Liver (tissue), 9 donors: Measurements from ENCODE around the gene MTO1. TPM values are rescaled to one million over a fixed set of nuclear protein-coding genes. Genes with fewer than 3 reads are reported as not detected.

Experiments
- DNase-seq: peaks from one replicate; pipeline ENCODE4 v3.0.0-alpha.2; 2017; ENCODE audit warnings: low spot score
- H3K27ac ChIP-seq, 2 donors: one replicate each; pipeline ENCODE4 v1.7.0; 2013; ENCODE audit warnings: inconsistent platforms in 2 of 2, low read length in 2 of 2, control low read depth in 1 of 2, low read depth in 1 of 2, mild to moderate bottlenecking in 1 of 2
- H3K27me3 ChIP-seq, 4 donors: one replicate each; pipeline versions ENCODE4 v1.6.1 to v1.7.0; 2013; ENCODE audit warnings: low read length in 3 of 4, inconsistent platforms in 1 of 4, mild to moderate bottlenecking in 1 of 4, moderate library complexity in 1 of 4; ENCODE audit not compliant: control insufficient read depth in 4 of 4, insufficient read depth in 4 of 4
- H3K36me3 ChIP-seq, 4 donors: one replicate each; pipeline versions ENCODE4 v1.6.1 to v1.7.0; 2013; ENCODE audit warnings: low read length in 3 of 4, mild to moderate bottlenecking in 3 of 4, low read depth in 1 of 4, moderate library complexity in 1 of 4; ENCODE audit not compliant: control insufficient read depth in 4 of 4, insufficient read depth in 3 of 4
- H3K4me1 ChIP-seq, 4 donors: one replicate each; pipeline versions ENCODE4 v1.6.1 to v1.7.0; 2013; ENCODE audit warnings: low read length in 3 of 4, mild to moderate bottlenecking in 3 of 4, moderate library complexity in 1 of 4; ENCODE audit not compliant: control insufficient read depth in 4 of 4, insufficient read depth in 4 of 4
- H3K4me3 ChIP-seq, 3 donors: one replicate each; pipeline versions ENCODE4 v1.6.1 to v1.7.0; 2013; ENCODE audit warnings: low read length in 3 of 3, control low read depth in 1 of 3, low read depth in 1 of 3, mild to moderate bottlenecking in 1 of 3
- H3K9ac ChIP-seq, 2 donors: one replicate each; pipeline ENCODE4 v1.7.0; 2013; ENCODE audit warnings: low read length in 2 of 2, mild to moderate bottlenecking in 2 of 2, moderate library complexity in 2 of 2, control low read depth in 1 of 2, low read depth in 1 of 2
- H3K9me3 ChIP-seq, 4 donors: one replicate each; pipeline versions ENCODE4 v1.6.1 to v1.7.0; 2013; ENCODE audit warnings: low read length in 3 of 4; ENCODE audit not compliant: control insufficient read depth in 4 of 4
- FOXA2 ChIP-seq: IDR thresholded peaks from 2 replicates; pipeline ENCODE4 v1.6.1; 2016; ENCODE audit warnings: antibody characterized with exemption
- GABPA ChIP-seq, 2 donors: IDR thresholded peaks in 1 of 2; conservative IDR thresholded peaks in 1 of 2; 2 replicates each; pipeline ENCODE4 v1.6.1; 2016; ENCODE audit warnings: antibody characterized with exemption in 2 of 2, mild to moderate bottlenecking in 1 of 2, moderate library complexity in 1 of 2
- HNF4A ChIP-seq, 2 donors: conservative IDR thresholded peaks; 2 replicates each; pipeline ENCODE4 v1.6.1; 2016; ENCODE audit warnings: antibody characterized with exemption in 2 of 2, mild to moderate bottlenecking in 2 of 2
- HNF4G ChIP-seq: IDR thresholded peaks from 2 replicates; pipeline ENCODE4 v1.6.1; 2016; ENCODE audit warnings: antibody characterized with exemption
- NR2F2 ChIP-seq: IDR thresholded peaks from 2 replicates; pipeline ENCODE4 v1.6.1; 2016; ENCODE audit warnings: antibody characterized with exemption
- RAD21 ChIP-seq, 2 donors: IDR thresholded peaks; 2 replicates each; pipeline ENCODE4 v1.6.1; 2016; ENCODE audit warnings: antibody characterized with exemption in 2 of 2, mild to moderate bottlenecking in 2 of 2
- SP1 ChIP-seq: IDR thresholded peaks from 2 replicates; pipeline ENCODE4 v1.6.1; 2018; ENCODE audit warnings: antibody characterized with exemption, mild to moderate bottlenecking
- WGBS: extraction: QIAGEN DNeasy Blood & Tissue Kit; methylation state at CpG from one replicate; pipeline ENCODE4 v1.1.7; 2013; 5-methylcytosine and 5-hydroxymethylcytosine counted together
- polyA plus RNA-seq, 2 donors: library from polyadenylated mRNA; stranded (reverse) in 1 of 2; unstranded in 1 of 2; fragments of 200-250 nt in 1 of 2; fragments of >200 nt in 1 of 2; fragmentation: Nextera tagmentation in 1 of 2; extraction: Ambion mirVana in 1 of 2; gene quantifications; one replicate each; pipeline versions ENCODE4 v1.2.1 to v1.2.3, GENCODE V29; 2013 to 2015
- total RNA-seq, 2 donors: library from RNA; depleted of rRNA; stranded (reverse); fragments of >200 nt; gene quantifications; one replicate each; pipeline ENCODE4 v1.2.3, GENCODE V29; 2014
- TF ChIP-seq, protein P1 (sequence below): IDR thresholded peaks from 2 replicates; pipeline ENCODE4 v1.6.1; 2016; ENCODE audit warnings: antibody characterized with exemption
- TF ChIP-seq, protein P2 (sequence below): IDR thresholded peaks from 2 replicates; pipeline ENCODE4 v1.6.1; 2016; ENCODE audit warnings: antibody characterized with exemption, mild to moderate bottlenecking
- TF ChIP-seq, protein P3 (sequence below): IDR thresholded peaks from 2 replicates; pipeline ENCODE4 v1.6.1; 2016; ENCODE audit warnings: antibody characterized with exemption
- TF ChIP-seq, protein P4 (sequence below): IDR thresholded peaks from 2 replicates; pipeline ENCODE4 v1.6.1; 2016; ENCODE audit warnings: antibody characterized with exemption
- donor health status: healthy.
- donor health status: healthy.
- donor health status: healthy.
- donor health status: healthy.
- donor health status: healthy.

The MTO1 gene
- total and polyA plus RNA-seq, 4 donors: 12.9 to 64.4 (median 20.6) TPM

DNA sequence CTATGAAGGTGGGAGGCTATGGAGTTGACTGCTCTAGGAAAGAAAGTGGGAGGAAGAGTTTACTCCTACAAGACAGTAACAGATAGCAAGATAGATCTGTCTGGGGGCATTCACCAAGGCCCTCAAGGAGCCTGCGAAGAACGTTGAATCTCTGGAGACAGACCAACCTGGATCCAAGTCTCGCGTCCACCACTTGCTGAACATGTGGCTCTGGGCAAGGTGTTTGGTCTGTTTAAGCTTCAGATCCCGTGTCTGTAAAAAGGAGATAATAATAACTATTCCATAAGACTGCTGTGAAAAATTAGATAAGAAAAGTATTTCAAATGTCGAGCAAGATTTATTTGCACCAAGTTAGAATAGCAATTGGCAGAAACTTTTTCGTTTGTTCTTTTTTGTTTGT lies 67.4 kb downstream of the MTO1 start:
- TF ChIP-seq GABPA (IDR thresholded peaks at IDR 0.05 in 1 of 2, conservative IDR thresholded peaks at IDR 0.05 in 1 of 2) (no peak), RAD21 (IDR thresholded peaks at IDR 0.05) (no peak), FOXA2 (no peak), HNF4A (conservative IDR thresholded peaks at IDR 0.05) (no peak), NR2F2 (no peak), SP1 (no peak)
- TF ChIP-seq, protein P1, sequence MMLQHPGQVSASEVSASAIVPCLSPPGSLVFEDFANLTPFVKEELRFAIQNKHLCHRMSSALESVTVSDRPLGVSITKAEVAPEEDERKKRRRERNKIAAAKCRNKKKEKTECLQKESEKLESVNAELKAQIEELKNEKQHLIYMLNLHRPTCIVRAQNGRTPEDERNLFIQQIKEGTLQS: no peak
- TF ChIP-seq, protein P2, sequence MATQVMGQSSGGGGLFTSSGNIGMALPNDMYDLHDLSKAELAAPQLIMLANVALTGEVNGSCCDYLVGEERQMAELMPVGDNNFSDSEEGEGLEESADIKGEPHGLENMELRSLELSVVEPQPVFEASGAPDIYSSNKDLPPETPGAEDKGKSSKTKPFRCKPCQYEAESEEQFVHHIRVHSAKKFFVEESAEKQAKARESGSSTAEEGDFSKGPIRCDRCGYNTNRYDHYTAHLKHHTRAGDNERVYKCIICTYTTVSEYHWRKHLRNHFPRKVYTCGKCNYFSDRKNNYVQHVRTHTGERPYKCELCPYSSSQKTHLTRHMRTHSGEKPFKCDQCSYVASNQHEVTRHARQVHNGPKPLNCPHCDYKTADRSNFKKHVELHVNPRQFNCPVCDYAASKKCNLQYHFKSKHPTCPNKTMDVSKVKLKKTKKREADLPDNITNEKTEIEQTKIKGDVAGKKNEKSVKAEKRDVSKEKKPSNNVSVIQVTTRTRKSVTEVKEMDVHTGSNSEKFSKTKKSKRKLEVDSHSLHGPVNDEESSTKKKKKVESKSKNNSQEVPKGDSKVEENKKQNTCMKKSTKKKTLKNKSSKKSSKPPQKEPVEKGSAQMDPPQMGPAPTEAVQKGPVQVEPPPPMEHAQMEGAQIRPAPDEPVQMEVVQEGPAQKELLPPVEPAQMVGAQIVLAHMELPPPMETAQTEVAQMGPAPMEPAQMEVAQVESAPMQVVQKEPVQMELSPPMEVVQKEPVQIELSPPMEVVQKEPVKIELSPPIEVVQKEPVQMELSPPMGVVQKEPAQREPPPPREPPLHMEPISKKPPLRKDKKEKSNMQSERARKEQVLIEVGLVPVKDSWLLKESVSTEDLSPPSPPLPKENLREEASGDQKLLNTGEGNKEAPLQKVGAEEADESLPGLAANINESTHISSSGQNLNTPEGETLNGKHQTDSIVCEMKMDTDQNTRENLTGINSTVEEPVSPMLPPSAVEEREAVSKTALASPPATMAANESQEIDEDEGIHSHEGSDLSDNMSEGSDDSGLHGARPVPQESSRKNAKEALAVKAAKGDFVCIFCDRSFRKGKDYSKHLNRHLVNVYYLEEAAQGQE: no peak
- TF ChIP-seq, protein P3, sequence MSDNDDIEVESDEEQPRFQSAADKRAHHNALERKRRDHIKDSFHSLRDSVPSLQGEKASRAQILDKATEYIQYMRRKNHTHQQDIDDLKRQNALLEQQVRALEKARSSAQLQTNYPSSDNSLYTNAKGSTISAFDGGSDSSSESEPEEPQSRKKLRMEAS: no peak
- TF ChIP-seq, protein P4, sequence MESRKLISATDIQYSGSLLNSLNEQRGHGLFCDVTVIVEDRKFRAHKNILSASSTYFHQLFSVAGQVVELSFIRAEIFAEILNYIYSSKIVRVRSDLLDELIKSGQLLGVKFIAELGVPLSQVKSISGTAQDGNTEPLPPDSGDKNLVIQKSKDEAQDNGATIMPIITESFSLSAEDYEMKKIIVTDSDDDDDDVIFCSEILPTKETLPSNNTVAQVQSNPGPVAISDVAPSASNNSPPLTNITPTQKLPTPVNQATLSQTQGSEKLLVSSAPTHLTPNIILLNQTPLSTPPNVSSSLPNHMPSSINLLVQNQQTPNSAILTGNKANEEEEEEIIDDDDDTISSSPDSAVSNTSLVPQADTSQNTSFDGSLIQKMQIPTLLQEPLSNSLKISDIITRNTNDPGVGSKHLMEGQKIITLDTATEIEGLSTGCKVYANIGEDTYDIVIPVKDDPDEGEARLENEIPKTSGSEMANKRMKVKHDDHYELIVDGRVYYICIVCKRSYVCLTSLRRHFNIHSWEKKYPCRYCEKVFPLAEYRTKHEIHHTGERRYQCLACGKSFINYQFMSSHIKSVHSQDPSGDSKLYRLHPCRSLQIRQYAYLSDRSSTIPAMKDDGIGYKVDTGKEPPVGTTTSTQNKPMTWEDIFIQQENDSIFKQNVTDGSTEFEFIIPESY: no peak
- H3K9ac ChIP-seq: no peak overlapping the region
- no peaks in the 10 kb centered on the region for H3K27me3 ChIP-seq
- H3K4me1 ChIP-seq: peaks cover 0 to 3% (median 0%) of the 10 kb centered on the region in 4 donors
- no peaks in the 10 kb centered on the region for H3K9me3 ChIP-seq
- no peak overlapping the region for H3K27ac ChIP-seq
- DNase-seq: no peak
- no peaks in the 10 kb centered on the region for H3K36me3 ChIP-seq
- H3K4me3 ChIP-seq: no peak overlapping the region
- WGBS: 72% methylated on average over 7 of the region's 7 CpGs

DNA sequence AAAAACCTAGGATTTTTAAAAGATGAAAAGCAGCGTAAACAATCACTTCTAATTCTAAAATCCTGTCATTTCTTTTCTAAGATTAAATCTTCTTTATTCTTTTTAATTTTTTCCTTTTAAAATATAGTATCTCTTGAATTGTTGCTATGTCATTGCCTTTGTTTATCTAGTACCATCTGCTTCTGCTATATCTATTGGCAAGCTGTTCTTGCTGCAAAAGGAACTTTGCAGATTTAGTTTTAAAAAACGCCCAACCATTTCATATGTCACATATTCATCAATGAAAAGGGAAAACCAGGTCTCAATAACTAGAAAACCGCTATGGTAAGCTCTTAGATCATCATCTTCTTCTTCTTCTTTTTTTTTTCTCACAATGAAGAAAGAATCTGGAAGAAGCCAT lies 70.8 kb downstream of the MTO1 start:
- no peaks in the 10 kb centered on the region for H3K27me3 ChIP-seq
- no peak overlapping the region for H3K9ac ChIP-seq
- no peak overlapping the region for H3K27ac ChIP-seq
- H3K4me3 ChIP-seq: no peak overlapping the region
- WGBS: 93% methylated on average over 3 of the region's 3 CpGs
- H3K36me3 ChIP-seq: no peaks in the 10 kb centered on the region
- H3K4me1 ChIP-seq: no peaks in the 10 kb centered on the region
- TF ChIP-seq NR2F2: no peak
- no peak for TF ChIP-seq HNF4G
- TF ChIP-seq GABPA (IDR thresholded peaks at IDR 0.05 in 1 of 2, conservative IDR thresholded peaks at IDR 0.05 in 1 of 2): no peak
- TF ChIP-seq, protein P4: no peak
- TF ChIP-seq, protein P1: no peak
- H3K9me3 ChIP-seq: no peaks in the 10 kb centered on the region
- DNase-seq: no peak
